CD4-positive, alpha-beta memory T cell (primary cell): ENCODE data around the gene KCNH2. TPM values are rescaled to one million over a fixed set of nuclear protein-coding genes. Genes with fewer than 3 reads are reported as not detected.

Source experiments
- CTCF ChIA-PET: fragments of 350-600 bp; sonication (Branson Sonifier 250); formaldehyde crosslinking; loops from one replicate; lab custom pipeline; 2021; ENCODE audit warnings: inconsistent platforms; ENCODE audit not compliant: partially characterized antibody; lab: Charles Lee
- POLR2A ChIA-PET: fragments of 350-600 bp; sonication (Branson Sonifier 250); formaldehyde crosslinking; loops from one replicate; lab custom pipeline; 2021; ENCODE audit not compliant: partially characterized antibody; lab: Charles Lee
- DNase-seq, 5 donors: peaks; one replicate each; pipeline versions ENCODE4 v3.0.0 to v3.0.0-alpha.2; 2020 to 2022; ENCODE audit warnings: mixed read lengths in 1 of 5
- H3K27ac ChIP-seq: one replicate; pipeline ENCODE4 v1.7.0; 2013; ENCODE audit warnings: low read depth, low read length
- H3K27me3 ChIP-seq: 2 replicates; pipeline ENCODE4 v1.7.0; 2013; ENCODE audit warnings: mild to moderate bottlenecking, low read length, moderate library complexity; ENCODE audit not compliant: insufficient read depth
- H3K36me3 ChIP-seq: 2 replicates; pipeline ENCODE4 v1.7.0; 2013; ENCODE audit warnings: mild to moderate bottlenecking, low read length, moderate library complexity; ENCODE audit not compliant: insufficient read depth
- H3K4me1 ChIP-seq: 2 replicates; pipeline ENCODE4 v1.7.0; 2013; ENCODE audit warnings: mild to moderate bottlenecking, low read length, moderate library complexity; ENCODE audit not compliant: insufficient read depth
- H3K4me3 ChIP-seq, 2 donors: one replicate each; pipeline ENCODE4 v1.7.0; 2013; ENCODE audit warnings: low read length in 2 of 2, mild to moderate bottlenecking in 1 of 2
- H3K9me3 ChIP-seq, 2 donors: one replicate each; pipeline ENCODE4 v1.7.0; 2013; ENCODE audit warnings: low read length in 2 of 2, control low read depth in 1 of 2; ENCODE audit not compliant: control insufficient read depth in 1 of 2
- H3K27ac Mint-ChIP-seq, 7 donors: one replicate each; pipeline ENCODE4 v1.8.0; 2020 to 2021; ENCODE audit warnings: mixed read lengths in 7 of 7, mild to moderate bottlenecking in 6 of 7, inconsistent platforms in 3 of 7, moderate library complexity in 3 of 7
- H3K27me3 Mint-ChIP-seq, 2 donors: one replicate each; pipeline ENCODE4 v1.8.0; 2020 to 2021; ENCODE audit warnings: mixed read lengths in 2 of 2
- H3K36me3 Mint-ChIP-seq, 2 donors: one replicate each; pipeline ENCODE4 v1.8.0; 2020 to 2021; ENCODE audit warnings: mixed read lengths in 2 of 2, inconsistent platforms in 1 of 2, mild to moderate bottlenecking in 1 of 2
- H3K4me1 Mint-ChIP-seq, 4 donors: one replicate each; pipeline ENCODE4 v1.8.0; 2020 to 2021; ENCODE audit warnings: mixed read lengths in 4 of 4, mild to moderate bottlenecking in 1 of 4
- H3K4me3 Mint-ChIP-seq, 8 donors: one replicate each; pipeline ENCODE4 v1.8.0; 2020 to 2021; ENCODE audit warnings: mixed read lengths in 8 of 8, mild to moderate bottlenecking in 7 of 8, moderate library complexity in 6 of 8, inconsistent platforms in 3 of 8
- H3K9me3 Mint-ChIP-seq, 8 donors: one replicate each; pipeline ENCODE4 v1.8.0; 2020 to 2021; ENCODE audit warnings: mixed read lengths in 8 of 8, mild to moderate bottlenecking in 5 of 8, inconsistent platforms in 3 of 8, moderate library complexity in 1 of 8
- intact Hi-C: fragments of 100-400 bp; cut with micrococcal nuclease; formaldehyde crosslinking; loops from one replicate; pipeline ENCODE4 v1.15.1; 2023
- polyA plus RNA-seq, 2 donors: library from polyadenylated mRNA; unstranded; fragments of 300-500 nt; fragmentation: Illumina TruSeq; gene quantifications; one replicate each; pipeline ENCODE4 v1.2.3, GENCODE V29; 2021
- total RNA-seq, 2 experiments: library from RNA; stranded (reverse); gene quantifications; one replicate each; pipeline ENCODE4 v1.2.3, GENCODE V29; 2021

Gene KCNH2
- total and polyA plus RNA-seq, 4 experiments from 2014 or later, result 1.8 to 2.6 (median 2.4) TPM

DNA sequence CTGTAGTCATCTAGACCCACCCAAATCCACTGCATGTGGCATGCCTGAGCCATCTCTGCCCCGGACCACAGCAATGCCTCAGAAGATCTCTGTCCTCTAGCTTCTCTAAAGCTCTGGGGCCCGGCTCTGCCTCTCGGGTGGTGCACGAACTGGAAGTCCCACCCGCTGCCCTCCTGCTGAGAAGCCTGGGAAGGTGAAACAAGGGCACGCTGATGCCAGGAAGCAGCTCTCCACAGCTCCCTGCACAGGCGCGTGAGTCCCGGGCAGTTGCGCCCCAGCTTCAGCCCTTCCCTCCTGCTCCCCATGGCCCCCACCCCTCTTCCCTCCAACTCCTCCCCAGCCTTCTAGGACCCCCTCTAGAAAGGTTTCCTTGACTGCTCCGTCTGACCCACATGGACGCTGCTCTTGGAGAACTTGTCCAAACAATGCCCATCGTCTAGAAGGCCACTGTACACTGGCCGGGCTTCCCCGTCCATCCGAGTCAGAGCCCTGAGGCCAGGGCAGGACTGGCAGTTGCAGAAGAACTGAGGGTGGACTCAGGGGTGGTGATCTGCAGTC, 12.8 kb downstream of the KCNH2 start:
- no peak overlapping the region for H3K4me3 Mint-ChIP-seq
- H3K36me3 ChIP-seq, result no peaks in the 10 kb centered on the region
- no peak overlapping the region for H3K27ac ChIP-seq
- POLR2A ChIA-PET, result no interaction called here
- peaks cover 12% of the 10 kb centered on the region for H3K4me1 ChIP-seq
- DNase-seq, result no peak
- H3K4me1 Mint-ChIP-seq, result peaks cover 5 to 9% (median 6%) of the 10 kb centered on the region in 4 donors
- intact Hi-C loops, result no loop called here
- H3K27me3 Mint-ChIP-seq, result no peaks in the 10 kb centered on the region
- CTCF ChIA-PET, result interaction anchor here (0.5 to 5.1 kb wide), 10 partner anchors 20 to 146 kb away, joined by 3 to 86 read pairs (median 4); no protein-coding TSS in a partner anchor
- H3K4me3 ChIP-seq, result no peak overlapping the region
- no peak overlapping the region for H3K27ac Mint-ChIP-seq
- H3K36me3 Mint-ChIP-seq, result no peaks in the 10 kb centered on the region
- H3K9me3 ChIP-seq, result no peaks in the 10 kb centered on the region
- H3K9me3 Mint-ChIP-seq, result no peaks in the 10 kb centered on the region
- H3K27me3 ChIP-seq, result no peaks in the 10 kb centered on the region

DNA sequence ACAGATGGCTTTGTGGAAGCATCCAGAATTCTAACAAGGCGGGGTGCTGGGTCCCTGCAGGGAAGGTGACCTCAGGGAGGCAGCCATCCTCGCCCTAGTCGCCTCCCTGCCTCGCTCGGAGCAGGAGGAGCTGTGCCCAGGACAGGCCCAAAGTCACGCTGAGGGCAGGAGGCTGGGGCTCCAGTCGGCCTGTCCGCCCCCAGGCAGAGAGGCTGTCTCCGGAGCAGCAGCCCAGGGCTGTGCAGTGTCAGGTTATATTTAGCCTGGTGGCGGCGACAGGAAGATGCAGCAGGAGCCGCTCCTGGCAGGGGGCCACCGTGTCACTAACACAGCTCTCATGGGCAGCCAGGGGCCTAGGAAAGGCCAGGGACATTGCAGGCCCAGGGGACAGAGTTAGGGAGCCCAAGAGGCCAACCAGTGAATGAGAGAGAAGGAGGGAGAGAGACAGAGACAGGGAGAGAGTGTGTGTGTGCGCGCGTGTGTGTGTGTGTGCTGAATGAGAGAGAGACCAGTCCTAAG, 13.5 kb downstream of the KCNH2 start:
- Mint-ChIP-seq H3K27ac (no peak overlapping the region), H3K4me1 (peaks cover 6 to 13% (median 8%) of the 10 kb centered on the region in 4 donors), H3K9me3 (no peaks in the 10 kb centered on the region), H3K36me3 (no peaks in the 10 kb centered on the region), H3K27me3 (peaks cover 3% of the 10 kb centered on the region in 2 donors), H3K4me3 (no peak overlapping the region)
- intact Hi-C loops, result no loop called here
- DNase-seq, result no peak
- POLR2A ChIA-PET, result no interaction called here
- Histone ChIP-seq H3K9me3 (no peaks in the 10 kb centered on the region), H3K36me3 (no peaks in the 10 kb centered on the region), H3K4me3 (no peak overlapping the region), H3K27me3 (no peaks in the 10 kb centered on the region), H3K4me1 (peaks cover 16% of the 10 kb centered on the region), H3K27ac (no peak overlapping the region)
- CTCF ChIA-PET, result interaction anchor here (0.6 to 5.1 kb wide), 11 partner anchors 16 to 159 kb away, joined by 3 to 86 read pairs (median 5); no protein-coding TSS in a partner anchor

DNA sequence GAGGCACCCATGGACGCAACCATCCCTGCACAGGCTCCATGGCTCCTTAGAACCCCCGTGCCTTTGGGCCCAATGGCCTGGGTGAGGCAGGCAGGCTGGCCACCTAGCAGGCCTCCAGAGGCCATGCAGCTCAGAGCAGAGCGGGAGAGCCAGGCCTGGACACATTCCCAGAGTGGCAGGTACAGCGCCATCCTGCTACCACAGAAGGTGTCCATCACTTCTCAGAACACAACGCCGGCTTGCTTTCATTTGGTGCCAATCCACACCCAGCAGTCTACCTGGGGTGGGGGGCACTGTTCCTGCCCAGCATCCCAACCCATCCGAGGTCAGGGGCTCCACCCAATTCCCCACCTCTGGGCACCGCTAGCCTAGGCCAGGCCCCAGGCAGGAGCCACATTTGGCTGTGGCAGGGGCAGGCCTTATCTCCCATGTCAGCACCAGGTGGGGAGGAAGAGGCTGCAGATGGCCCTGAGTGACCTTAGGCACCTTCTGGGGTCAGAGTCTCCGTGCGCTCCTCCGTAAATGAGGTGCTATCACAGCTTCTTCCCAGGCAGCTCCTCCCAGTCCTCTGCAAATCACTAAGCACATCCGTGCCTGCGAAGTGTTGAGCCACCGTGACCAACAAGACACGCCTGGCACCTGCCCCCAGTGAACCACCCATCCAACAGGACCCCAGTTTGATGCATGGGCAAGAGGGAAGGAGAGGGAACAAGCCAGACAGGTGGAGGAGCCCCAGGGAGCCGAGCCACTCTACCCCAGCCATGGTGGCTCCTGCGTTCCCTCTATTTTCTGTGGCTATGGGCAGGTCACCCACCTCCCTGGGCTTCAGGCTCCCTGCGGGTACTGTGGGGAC, 14.2 kb downstream of the KCNH2 start:
- CTCF ChIA-PET, result interaction anchor here (0.6 to 5.6 kb wide), 25 partner anchors 10 to 207 kb away, joined by 3 to 86 read pairs (median 7); partner anchors contain the start of genes ABCB8 and NOS3
- H3K27me3 ChIP-seq, result no peaks in the 10 kb centered on the region
- H3K4me3 ChIP-seq, result no peak overlapping the region
- POLR2A ChIA-PET, result interaction anchor here (1.0 to 1.8 kb wide), 4 partner anchors 10 to 54 kb away, joined by 4 to 10 read pairs (median 8); no protein-coding TSS in a partner anchor
- intact Hi-C loops, result loop anchor here (1.0 kb wide), 3 partner anchors 22 to 147 kb away; no protein-coding TSS in a partner anchor
- peaks cover 6 to 15% (median 9%) of the 10 kb centered on the region in 4 donors for H3K4me1 Mint-ChIP-seq
- no peak overlapping the region for H3K4me3 Mint-ChIP-seq
- H3K27me3 Mint-ChIP-seq, result peaks cover 6 to 7% of the 10 kb centered on the region in 2 donors
- peak overlapping the region in 1 of 7 donors; percentile 60 for H3K27ac Mint-ChIP-seq
- H3K4me1 ChIP-seq, result peaks cover 21% of the 10 kb centered on the region
- H3K9me3 ChIP-seq, result no peaks in the 10 kb centered on the region
- H3K36me3 ChIP-seq, result no peaks in the 10 kb centered on the region
- DNase-seq, result no peak
- no peak overlapping the region for H3K27ac ChIP-seq
- H3K36me3 Mint-ChIP-seq, result no peaks in the 10 kb centered on the region
- H3K9me3 Mint-ChIP-seq, result no peaks in the 10 kb centered on the region

DNA sequence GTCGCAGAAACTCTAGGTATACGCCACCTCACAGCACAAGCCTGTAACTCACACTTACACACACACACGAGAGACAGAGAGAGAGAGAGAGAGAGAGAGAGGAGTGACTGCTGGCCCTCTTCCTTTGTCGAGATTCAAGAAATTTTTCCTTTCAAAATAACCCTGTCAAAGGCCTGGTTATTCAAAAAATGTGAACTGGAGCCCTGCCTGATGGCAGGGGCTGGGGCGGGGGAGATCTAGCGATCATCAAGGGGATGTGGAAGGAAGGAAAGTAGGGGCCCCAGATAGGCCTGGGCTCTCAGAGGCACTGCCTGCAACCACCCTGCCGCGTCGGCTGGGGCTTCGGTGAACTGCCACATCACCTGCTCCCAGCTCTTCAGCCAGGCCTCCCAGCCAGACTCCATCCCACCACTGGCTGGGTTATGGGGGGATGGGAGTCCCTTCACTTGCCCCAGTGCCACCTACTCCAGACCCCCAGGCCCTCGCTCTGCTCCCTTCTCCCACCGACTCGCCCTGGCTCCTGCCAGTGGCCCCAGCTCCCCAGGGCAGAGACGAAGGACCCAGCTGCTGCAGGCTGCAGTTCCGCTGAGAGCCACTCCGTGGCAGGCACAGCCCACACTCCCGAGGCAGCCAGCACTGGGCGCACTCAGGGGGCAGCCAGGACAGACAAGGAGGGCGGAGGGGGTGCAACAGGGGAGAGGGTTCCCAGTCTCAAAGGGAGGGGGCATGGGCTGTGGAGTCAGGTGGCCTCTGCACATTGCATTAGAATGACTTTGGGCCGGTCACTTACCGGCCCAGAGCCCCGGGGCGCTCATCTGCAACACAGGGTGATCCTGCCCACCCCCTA, 15.3 kb downstream of the KCNH2 start:
- Mint-ChIP-seq H3K9me3 (no peaks in the 10 kb centered on the region), H3K27me3 (peaks cover 12 to 13% of the 10 kb centered on the region in 2 donors), H3K27ac (no peak overlapping the region), H3K4me1 (peaks cover 6 to 15% (median 9%) of the 10 kb centered on the region in 4 donors), H3K4me3 (no peak overlapping the region), H3K36me3 (no peaks in the 10 kb centered on the region)
- intact Hi-C loops, result loop anchor here (1.0 kb wide), 3 partner anchors 24 to 149 kb away; no protein-coding TSS in a partner anchor
- ChIA-PET CTCF (interaction anchor here (0.7 to 5.6 kb wide), 27 partner anchors 9 to 264 kb away, joined by 3 to 86 read pairs (median 8); partner anchors contain the start of genes ABCB8, ABCF2 and NOS3), POLR2A (interaction anchor here (0.6 to 1.9 kb wide), 7 partner anchors 11 to 55 kb away, joined by 3 to 10 read pairs (median 5); no protein-coding TSS in a partner anchor)
- Histone ChIP-seq H3K4me3 (no peak overlapping the region), H3K9me3 (no peaks in the 10 kb centered on the region), H3K27ac (no peak overlapping the region), H3K27me3 (no peaks in the 10 kb centered on the region), H3K4me1 (peaks cover 21% of the 10 kb centered on the region), H3K36me3 (no peaks in the 10 kb centered on the region)
- DNase-seq, result peak in 4 of 5 donors; percentile 58 to 63 (median 62)

DNA sequence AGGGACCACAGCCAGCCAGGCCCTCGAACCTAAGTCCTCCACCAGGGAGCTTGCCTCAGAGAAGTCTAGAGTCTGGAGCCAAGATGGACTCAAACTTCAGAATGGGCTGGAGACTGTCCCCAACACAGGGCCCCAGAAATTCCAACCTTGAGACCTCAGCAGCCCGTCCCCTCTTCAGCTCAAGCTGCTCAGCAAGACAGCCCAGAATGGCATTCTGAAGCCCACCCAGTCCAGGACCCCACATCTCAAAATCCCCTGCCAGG, 15.9 kb downstream of the KCNH2 start:
- H3K4me1 ChIP-seq, result peaks cover 21% of the 10 kb centered on the region
- no peak for DNase-seq
- no peaks in the 10 kb centered on the region for H3K36me3 Mint-ChIP-seq
- no peak overlapping the region for H3K27ac Mint-ChIP-seq
- ChIA-PET POLR2A (interaction anchor here (0.7 to 1.9 kb wide), 4 partner anchors 12 to 56 kb away, joined by 4 to 10 read pairs (median 8); no protein-coding TSS in a partner anchor), CTCF (interaction anchor here (1.1 to 5.6 kb wide), 22 partner anchors 8 to 265 kb away, joined by 3 to 86 read pairs (median 10); partner anchors contain the start of genes ABCB8, ABCF2 and NOS3)
- no peak overlapping the region for H3K4me3 Mint-ChIP-seq
- H3K27me3 Mint-ChIP-seq, result peaks cover 15 to 16% of the 10 kb centered on the region in 2 donors
- no peaks in the 10 kb centered on the region for H3K9me3 Mint-ChIP-seq
- no peak overlapping the region for H3K27ac ChIP-seq
- no peaks in the 10 kb centered on the region for H3K27me3 ChIP-seq
- H3K36me3 ChIP-seq, result no peaks in the 10 kb centered on the region
- intact Hi-C loops, result no loop called here
- no peak overlapping the region for H3K4me3 ChIP-seq
- H3K9me3 ChIP-seq, result no peaks in the 10 kb centered on the region
- peaks cover 7 to 20% (median 12%) of the 10 kb centered on the region in 4 donors for H3K4me1 Mint-ChIP-seq

DNA sequence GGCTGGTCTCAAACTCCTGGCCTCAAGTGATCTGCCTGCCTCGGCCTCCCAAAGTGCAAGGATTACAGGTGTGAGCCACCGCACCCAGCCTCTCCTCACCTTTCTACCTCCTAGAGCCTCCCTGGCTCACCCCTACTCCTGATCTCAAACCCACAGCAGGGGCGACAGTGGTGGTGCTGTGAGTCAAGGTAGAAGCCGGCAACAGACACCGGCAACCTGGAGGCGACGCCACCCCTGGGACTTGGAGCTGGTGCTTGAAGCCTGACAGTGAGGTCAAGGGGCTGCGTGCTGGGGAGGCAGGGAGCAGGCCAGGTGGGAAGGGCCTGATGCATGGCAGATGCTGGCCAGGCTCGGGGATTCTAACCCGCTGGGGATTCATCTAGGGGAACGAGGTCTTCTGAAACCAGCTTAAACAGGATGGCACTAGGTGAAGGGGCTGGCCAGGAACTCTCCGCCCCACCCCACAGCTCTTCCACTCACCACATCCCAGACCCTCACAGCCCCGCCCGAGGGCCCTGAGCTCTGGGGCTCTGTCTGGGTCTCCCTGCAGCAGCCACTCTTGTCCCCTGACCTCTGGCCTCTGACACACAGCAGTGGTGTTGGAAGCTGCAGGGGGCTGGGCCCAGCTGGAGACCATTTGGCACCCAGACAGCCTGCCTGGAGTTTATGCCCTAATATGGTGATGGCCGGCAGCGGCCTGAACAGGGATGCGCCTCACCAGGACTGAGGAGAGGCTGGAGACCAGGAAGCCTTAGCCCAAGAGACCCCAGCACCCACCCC, 16.4 kb downstream of the KCNH2 start:
- peaks cover 21% of the 10 kb centered on the region for H3K4me1 ChIP-seq
- intact Hi-C loops, result no loop called here
- no peak overlapping the region for H3K4me3 ChIP-seq
- H3K9me3 Mint-ChIP-seq, result no peaks in the 10 kb centered on the region
- H3K27ac Mint-ChIP-seq, result no peak overlapping the region
- DNase-seq, result no peak
- ChIA-PET POLR2A (interaction anchor here (1.9 kb wide), 1 partner anchor 18 kb away, joined by 5 read pairs; no protein-coding TSS in a partner anchor), CTCF (interaction anchor here (1.3 to 5.6 kb wide), 18 partner anchors 8 to 201 kb away, joined by 3 to 86 read pairs (median 12); partner anchors contain the start of genes ABCB8 and NOS3)
- no peaks in the 10 kb centered on the region for H3K36me3 ChIP-seq
- peaks cover 7 to 24% (median 13%) of the 10 kb centered on the region in 4 donors for H3K4me1 Mint-ChIP-seq
- no peaks in the 10 kb centered on the region for H3K36me3 Mint-ChIP-seq
- peaks cover 5% of the 10 kb centered on the region for H3K27me3 ChIP-seq
- H3K4me3 Mint-ChIP-seq, result no peak overlapping the region
- no peak overlapping the region for H3K27ac ChIP-seq
- peaks cover 19% of the 10 kb centered on the region in 2 donors for H3K27me3 Mint-ChIP-seq
- H3K9me3 ChIP-seq, result no peaks in the 10 kb centered on the region
